CD4-positive, alpha-beta T cell treated with Interleukin-10 for 1 hour (primary cell): ENCODE results near the gene PSME2.
A peak's percentile ranks its signal among the peaks of the same experiment; 100 is the strongest.

Source experiments
- DNase-seq: peaks from one replicate; pipeline ENCODE4 v3.0.0-alpha.2; 2020

PSME2 gene

GRCh38 chr14:24179294-24179960 lies 33.0 kb upstream of the PSME2 start:
- no peak for DNase-seq

GRCh38 chr14:24178399-24179178 lies 32.2 kb upstream of the PSME2 start:
- DNase-seq = no peak

GRCh38 chr14:24177891-24178290 lies 31.5 kb upstream of the PSME2 start:
- DNase-seq = no peak

GRCh38 chr14:24177041-24177825 lies 30.8 kb upstream of the PSME2 start:
- DNase-seq = no peak

- no peak for DNase-seq
Observed at GRCh38 chr14:24176599-24176998, 30.2 kb upstream of the PSME2 start.

- no peak for DNase-seq
Observed at GRCh38 chr14:24172871-24173281, 26.5 kb upstream of the PSME2 start.

GRCh38 chr14:24172261-24172860 lies 26.0 kb upstream of the PSME2 start:
- no peak for DNase-seq

GRCh38 chr14:24171422-24172260 lies 25.2 kb upstream of the PSME2 start, which contains the start of gene REC8:
TSS of gene REC8 (plus strand) at chr14:24172080. CDS start at chr14:24172553, 473 bp downstream.
- peak; percentile 73 for DNase-seq

GRCh38 chr14:24167469-24168114 lies 21.2 kb upstream of the PSME2 start:
- no peak for DNase-seq

GRCh38 chr14:24165785-24166184 lies 19.4 kb upstream of the PSME2 start:
- DNase-seq = no peak

GRCh38 chr14:24164518-24164991 lies 18.1 kb upstream of the PSME2 start:
- no peak for DNase-seq

- DNase-seq = no peak
Observed at GRCh38 chr14:24162093-24162492, 15.7 kb upstream of the PSME2 start.

GRCh38 chr14:24160850-24161804 lies 14.7 kb upstream of the PSME2 start, which contains the start of gene IRF9:
TSS of gene IRF9 (plus strand) at chr14:24161265. CDS start at chr14:24162145, 880 bp downstream.
- peak; percentile 99 for DNase-seq

GRCh38 chr14:24160499-24160849 lies 14.1 kb upstream of the PSME2 start:
- DNase-seq = no peak

GRCh38 chr14:24159777-24160498 lies 13.5 kb upstream of the PSME2 start:
- no peak for DNase-seq

- no peak for DNase-seq
Observed at GRCh38 chr14:24157331-24157730, 10.9 kb upstream of the PSME2 start.

- no peak for DNase-seq
Observed at GRCh38 chr14:24156840-24157239, 10.4 kb upstream of the PSME2 start.

- no peak for DNase-seq
Observed at GRCh38 chr14:24155100-24155499, 8.7 kb upstream of the PSME2 start.

- no peak for DNase-seq
Observed at GRCh38 chr14:24151404-24152080, 5.1 kb upstream of the PSME2 start.
